GM12873 (cell line): Measurements from ENCODE around the gene RBM45.

Experiments
- TF ChIP-seq, protein P1 (sequence below): IDR thresholded peaks from 2 replicates; pipeline ENCODE4 v1.5.1; 2012; ENCODE audit warnings: low read depth, mild to moderate bottlenecking, moderate library complexity, low read length, control low read depth; ENCODE audit not compliant: insufficient read depth; ENCODE audit errors: missing control alignments

Gene RBM45

DNA sequence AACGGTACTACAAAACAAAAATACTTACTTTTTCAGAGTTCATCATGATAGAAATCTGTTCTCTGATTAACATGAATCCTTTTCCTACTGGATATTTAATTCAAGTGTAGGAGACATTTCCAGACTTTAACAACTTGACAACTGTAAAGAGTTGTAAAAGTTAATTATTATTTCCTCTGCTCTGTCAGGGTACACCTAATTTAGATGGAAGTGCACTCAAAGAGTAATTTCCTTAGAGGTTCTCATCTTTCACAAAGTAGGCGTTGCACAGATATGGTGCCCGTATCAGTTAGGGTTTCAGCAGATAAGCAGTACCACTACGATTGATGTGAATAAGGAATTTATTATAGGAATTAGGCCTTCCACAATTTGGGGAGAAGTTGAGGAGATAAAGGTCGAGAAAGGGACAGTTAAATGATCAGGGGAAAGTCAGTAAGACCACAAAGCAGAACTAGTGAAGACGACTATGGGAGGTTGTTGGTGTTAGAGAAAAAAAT, 23.4 kb upstream of the RBM45 start:
- TF ChIP-seq, protein P1, sequence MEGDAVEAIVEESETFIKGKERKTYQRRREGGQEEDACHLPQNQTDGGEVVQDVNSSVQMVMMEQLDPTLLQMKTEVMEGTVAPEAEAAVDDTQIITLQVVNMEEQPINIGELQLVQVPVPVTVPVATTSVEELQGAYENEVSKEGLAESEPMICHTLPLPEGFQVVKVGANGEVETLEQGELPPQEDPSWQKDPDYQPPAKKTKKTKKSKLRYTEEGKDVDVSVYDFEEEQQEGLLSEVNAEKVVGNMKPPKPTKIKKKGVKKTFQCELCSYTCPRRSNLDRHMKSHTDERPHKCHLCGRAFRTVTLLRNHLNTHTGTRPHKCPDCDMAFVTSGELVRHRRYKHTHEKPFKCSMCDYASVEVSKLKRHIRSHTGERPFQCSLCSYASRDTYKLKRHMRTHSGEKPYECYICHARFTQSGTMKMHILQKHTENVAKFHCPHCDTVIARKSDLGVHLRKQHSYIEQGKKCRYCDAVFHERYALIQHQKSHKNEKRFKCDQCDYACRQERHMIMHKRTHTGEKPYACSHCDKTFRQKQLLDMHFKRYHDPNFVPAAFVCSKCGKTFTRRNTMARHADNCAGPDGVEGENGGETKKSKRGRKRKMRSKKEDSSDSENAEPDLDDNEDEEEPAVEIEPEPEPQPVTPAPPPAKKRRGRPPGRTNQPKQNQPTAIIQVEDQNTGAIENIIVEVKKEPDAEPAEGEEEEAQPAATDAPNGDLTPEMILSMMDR = no peak

DNA sequence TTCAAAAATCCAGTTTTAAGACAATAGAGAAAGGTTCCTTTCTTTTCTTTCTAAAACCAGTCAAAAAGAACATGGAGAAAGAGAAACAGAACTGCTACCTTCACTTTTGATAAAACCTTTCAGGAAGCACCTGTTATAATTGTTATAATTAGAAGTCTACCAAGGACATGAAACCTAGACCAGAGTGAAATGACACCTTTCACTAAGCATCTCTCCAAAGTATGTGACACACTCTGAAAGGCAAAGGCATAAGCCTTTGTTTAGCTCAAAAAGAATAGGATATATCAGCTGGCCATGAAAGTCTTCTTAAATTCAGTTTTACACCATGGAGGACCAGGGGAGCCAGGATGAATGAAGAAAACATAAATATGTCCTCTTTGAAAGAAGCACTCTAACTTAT, 18.8 kb upstream of the RBM45 start:
- TF ChIP-seq, protein P1 = no peak

DNA sequence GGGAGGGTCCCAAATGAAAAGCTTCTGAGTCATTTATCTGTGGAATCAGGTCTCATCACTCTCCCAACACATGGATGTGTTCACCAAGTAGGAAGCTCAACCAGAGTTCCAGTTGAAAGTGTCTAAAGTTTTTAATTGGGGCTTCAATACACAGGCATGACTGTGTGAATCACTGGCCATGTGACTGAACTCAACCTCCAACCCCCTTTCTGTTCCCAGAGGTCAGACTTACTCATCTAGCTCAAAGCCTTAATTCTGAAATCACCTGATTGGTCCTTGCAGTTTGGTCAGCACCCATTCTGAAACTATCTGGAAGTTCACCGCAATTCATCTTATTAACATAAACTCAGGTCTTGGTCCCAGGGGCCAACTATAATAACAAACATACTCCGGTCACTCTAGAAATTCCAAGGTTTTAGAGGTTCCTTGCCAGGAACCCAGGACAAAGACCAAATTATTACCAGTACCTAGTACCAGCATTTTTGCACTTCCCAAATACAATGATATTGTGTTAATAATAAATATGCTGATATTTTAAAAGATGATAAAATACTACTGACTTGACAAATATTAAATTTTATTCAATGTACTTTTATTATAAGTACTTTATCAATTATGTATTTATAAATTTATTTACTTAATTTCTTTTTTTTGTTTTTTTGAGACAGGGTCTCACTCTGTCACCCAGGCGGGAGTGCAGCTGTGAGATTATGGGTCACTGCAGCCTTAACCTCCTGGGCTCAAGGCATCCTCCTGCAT, 10.7 kb upstream of the RBM45 start:
- TF ChIP-seq, protein P1 = no peak

DNA sequence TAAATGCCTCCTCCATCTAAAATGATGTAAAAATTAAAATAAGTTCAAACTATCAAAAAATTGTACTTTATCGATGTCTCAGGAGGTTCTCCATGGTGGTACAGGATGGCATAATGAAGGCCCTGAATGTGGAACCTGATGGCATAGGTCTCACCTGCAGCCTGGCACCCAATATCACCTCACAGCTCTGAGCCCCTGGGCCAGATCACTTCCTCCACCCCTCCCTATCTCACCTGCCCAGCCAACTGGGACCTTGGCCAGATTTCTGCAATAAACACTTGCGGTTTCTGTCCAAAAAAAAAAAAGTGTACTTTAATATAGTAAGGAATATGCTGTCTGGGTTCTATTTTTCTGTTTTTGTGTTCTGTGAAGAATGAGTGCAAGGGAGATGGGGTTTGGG, 6.7 kb upstream of the RBM45 start:
- TF ChIP-seq, protein P1 = no peak

DNA sequence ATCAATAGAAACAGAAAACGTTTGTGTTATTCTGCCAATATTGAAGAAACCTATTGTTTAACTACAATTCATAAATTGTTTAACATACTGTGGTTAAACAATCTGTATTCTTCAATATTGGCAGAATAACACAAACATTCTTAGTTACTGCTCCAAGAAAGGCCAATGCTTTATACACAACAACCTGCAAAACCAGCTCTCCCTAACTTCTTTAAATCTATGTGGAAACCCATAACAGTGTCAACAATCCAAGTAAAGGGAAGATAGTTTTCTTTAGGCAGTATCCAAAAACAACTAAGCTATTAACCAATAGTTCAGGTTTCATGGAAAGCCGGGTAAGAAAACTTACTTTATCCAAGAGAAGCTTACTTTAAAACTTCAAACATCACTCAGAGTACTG, 6.2 kb upstream of the RBM45 start:
- TF ChIP-seq, protein P1 = no peak

DNA sequence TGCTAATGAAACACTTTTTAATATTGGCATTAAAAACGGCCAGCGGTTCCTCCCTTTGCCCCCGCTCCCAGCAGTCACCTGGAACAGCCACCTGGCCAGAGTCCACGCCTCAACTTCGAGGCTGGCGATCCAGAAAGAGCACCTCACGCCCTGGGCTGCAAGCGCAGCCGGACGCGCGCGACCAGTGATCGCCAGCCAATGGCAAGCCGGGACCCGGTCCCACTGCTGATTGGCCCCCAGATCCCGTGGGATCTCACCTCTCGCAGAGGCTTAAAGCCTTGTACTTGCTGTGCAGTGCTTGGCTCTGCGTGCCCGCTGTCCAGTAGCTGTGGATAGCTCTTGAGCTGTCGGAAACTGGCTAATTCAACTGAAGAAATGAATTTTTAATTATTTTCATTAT, 4.1 kb upstream of the RBM45 start:
- TF ChIP-seq, protein P1 = no peak

DNA sequence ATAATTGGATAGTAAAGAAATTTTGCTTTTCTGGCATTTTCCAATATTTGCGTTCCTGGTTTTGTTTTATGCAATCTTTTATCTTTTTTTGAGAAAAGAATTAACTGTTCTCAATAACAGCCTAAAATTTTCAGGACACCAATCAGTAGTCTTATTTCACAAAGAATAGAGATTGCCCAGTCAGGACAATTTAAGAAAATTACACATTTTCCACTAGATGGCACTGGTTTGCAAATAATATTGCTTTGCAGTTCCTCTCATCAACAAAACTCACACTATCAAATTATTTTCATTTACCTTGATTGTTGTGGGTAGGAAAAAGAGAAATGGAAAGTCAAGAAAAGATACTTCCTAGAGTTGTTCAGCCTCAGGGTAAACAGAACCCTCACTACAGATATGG, 2.4 kb upstream of the RBM45 start:
- TF ChIP-seq, protein P1 = peak; percentile 52

DNA sequence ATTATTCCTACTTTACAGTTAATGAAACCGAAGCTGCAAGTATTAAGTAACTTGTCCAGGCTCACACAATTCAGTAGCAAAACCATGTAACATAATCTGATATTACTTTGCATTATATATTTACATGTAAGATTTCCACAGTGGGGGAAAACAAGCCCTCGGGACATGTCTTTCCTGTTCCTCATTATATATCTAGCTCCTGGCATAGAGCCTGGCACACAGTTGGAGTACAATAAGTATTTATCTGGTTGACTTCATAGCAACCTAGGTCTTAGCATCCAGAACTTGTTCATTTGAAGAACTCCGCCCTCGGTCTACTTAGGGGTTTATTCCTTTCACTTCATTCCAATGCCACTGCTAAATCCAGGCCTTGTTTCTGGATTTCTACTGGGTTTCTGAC, 1.6 kb upstream of the RBM45 start:
- TF ChIP-seq, protein P1 = no peak
